Right lobe of liver (tissue), 4 donors: ENCODE measurements around the gene JAG1.

Source experiments
- POLR2A ChIP-seq: fragments of 450-650 bp; IDR thresholded peaks from one replicate; pipeline ENCODE4 v1.6.1; 2017; ENCODE audit warnings: antibody characterized with exemption, mild to moderate bottlenecking
- TF ChIP-seq, protein P1 (sequence below), 4 donors: fragments of 200-600 bp in 3 of 4; fragments of 450-650 bp in 1 of 4; IDR thresholded peaks; one replicate each; pipeline versions ENCODE4 v1.5.1 to v1.8.0; 2016 to 2022; ENCODE audit warnings: antibody characterized with exemption in 4 of 4, mild to moderate bottlenecking in 2 of 4
- donor health status: DM: no; HTN: no; CAD: no.
- donor health status: DM: no; HTN: no; CAD: no.
- donor health status: DM: no; HTN: yes; CAD: no.

GRCh38 chr20:10711903-10712451 is 38.2 kb upstream of the JAG1 start:
- TF ChIP-seq, protein P1, sequence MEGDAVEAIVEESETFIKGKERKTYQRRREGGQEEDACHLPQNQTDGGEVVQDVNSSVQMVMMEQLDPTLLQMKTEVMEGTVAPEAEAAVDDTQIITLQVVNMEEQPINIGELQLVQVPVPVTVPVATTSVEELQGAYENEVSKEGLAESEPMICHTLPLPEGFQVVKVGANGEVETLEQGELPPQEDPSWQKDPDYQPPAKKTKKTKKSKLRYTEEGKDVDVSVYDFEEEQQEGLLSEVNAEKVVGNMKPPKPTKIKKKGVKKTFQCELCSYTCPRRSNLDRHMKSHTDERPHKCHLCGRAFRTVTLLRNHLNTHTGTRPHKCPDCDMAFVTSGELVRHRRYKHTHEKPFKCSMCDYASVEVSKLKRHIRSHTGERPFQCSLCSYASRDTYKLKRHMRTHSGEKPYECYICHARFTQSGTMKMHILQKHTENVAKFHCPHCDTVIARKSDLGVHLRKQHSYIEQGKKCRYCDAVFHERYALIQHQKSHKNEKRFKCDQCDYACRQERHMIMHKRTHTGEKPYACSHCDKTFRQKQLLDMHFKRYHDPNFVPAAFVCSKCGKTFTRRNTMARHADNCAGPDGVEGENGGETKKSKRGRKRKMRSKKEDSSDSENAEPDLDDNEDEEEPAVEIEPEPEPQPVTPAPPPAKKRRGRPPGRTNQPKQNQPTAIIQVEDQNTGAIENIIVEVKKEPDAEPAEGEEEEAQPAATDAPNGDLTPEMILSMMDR (IDR thresholded peaks at IDR 0.05) = no peak
- TF ChIP-seq POLR2A = no peak
